NT2/D1 (cell line): Measurements from ENCODE around the gene AP5S1.

Experiments
- SUZ12 ChIP-seq: IDR thresholded peaks from 2 replicates; pipeline ENCODE4 v1.6.1; 2011; ENCODE audit not compliant: insufficient read length, insufficient read depth; ENCODE audit errors: extremely low read depth
- YY1 ChIP-seq: IDR thresholded peaks from 2 replicates; pipeline ENCODE4 v1.6.1; 2011; ENCODE audit not compliant: insufficient read length, insufficient read depth
- ZNF274 ChIP-seq: IDR thresholded peaks from 2 replicates; pipeline ENCODE4 v1.6.1; 2011; ENCODE audit warnings: mild to moderate bottlenecking, low read depth, low read length

DNA sequence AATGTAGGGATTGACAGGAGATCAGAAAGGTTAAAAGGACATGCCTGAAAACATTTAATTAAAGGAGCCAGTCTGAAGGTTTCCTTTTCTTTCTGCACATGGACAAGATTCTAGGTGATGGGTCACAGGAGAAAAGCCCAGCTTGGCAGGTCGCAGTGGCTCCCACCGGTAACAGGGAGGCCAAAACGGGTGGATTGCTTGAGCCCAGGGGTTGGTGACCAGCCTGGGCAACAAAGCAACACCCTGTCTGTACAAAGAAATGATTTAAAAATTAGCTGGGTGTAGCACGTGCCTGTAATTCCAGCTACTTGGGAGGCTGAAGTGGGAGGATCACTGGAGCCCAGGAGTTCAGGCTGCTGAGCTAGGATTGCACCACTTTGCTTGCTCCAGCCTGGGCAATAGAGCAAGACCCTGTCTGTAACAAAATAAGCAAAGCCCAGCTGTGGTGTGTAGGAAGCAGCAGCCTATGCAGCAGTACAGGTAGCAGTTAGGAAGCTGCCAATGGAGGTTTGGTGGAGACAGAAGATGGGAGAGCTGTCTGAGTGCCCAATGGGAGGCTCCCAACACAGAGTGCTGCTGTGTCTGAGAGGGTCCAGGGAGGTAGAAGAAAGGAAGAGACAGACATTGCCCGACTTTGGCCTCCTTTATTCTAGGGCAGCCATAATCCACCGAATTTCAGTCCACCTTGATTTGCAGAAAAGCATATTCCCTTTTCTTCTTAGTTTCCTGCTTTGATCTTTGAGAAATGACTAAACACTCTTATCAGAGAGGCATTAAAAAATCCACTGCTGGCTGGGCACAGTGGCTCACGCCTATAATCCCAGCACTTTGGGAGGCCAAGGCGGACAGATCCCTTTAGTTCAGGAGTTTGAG is 7.1 kb upstream of the AP5S1 start:
- TF ChIP-seq ZNF274 (no peak), YY1 (no peak), SUZ12 (no peak)
